ENCODE results near the gene CPVL.

- TF ChIP-seq CTCF (IDR thresholded peaks at IDR 0.05) = no peak
- TF ChIP-seq POLR2A (IDR thresholded peaks at IDR 0.05) = no peak
These were observed 29.8 kb downstream of the CPVL start for GRCh38 chr7:29116361-29117200.

Measured in esophagus squamous epithelium (tissue), 4 donors.